GM19395 (cell line): ENCODE results near the gene PDX1.

Experiments
- ATAC-seq: cut with Tn5 transposase; IDR thresholded peaks from one replicate; pipeline ENCODE4 v1.9.1; 2021; ENCODE audit warnings: mild to moderate bottlenecking, moderate library complexity; ENCODE audit not compliant: unreplicated experiment

PDX1 gene

GRCh38 chr13:27919934-27920676 lies at the start of gene PDX1:
TSS of gene PDX1 (plus strand) at chr13:27920000. CDS start at chr13:27920139, 139 bp downstream.
- no peak for ATAC-seq

DNA sequence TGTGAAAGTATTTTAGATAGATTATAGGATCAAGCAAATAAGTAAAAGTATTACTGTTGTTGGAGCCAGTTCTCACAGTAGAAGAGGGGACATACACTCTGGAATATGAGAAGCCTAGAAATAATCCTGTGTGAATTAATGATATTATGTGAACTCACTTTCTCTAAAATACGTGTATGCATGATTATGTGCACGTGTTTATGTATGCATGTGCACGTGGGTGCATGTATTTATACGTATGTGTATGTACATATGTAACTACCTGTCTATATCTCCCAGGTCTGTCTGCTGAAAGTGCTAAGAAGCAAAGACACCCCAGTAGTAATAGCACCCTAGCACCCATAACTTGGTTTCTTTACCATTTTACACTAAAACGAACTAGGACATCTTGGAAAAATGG lies 41.5 kb upstream of the PDX1 start:
- ATAC-seq, result no peak

GRCh38 chr13:27889471-27889870 lies 30.3 kb upstream of the PDX1 start:
- no peak for ATAC-seq

DNA sequence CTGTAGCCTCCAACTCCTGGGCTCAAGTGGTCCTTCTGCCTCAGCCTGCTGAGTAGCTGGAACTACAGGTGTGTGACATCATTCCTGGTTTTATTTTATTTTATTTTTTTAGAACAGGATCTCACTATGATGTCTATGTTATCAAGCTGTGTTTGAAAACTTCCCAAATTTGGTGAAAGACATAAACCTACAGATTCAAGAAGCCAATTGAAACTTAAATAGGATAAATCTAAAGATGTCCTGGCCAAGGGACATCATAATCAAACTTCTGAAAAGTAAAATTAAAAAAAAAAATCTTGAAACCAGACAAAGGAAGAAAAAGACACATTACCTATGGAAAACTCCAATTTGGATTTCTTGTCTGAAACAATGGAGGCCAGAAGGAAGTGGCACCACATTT lies 23.1 kb upstream of the PDX1 start:
- ATAC-seq, result no peak

DNA sequence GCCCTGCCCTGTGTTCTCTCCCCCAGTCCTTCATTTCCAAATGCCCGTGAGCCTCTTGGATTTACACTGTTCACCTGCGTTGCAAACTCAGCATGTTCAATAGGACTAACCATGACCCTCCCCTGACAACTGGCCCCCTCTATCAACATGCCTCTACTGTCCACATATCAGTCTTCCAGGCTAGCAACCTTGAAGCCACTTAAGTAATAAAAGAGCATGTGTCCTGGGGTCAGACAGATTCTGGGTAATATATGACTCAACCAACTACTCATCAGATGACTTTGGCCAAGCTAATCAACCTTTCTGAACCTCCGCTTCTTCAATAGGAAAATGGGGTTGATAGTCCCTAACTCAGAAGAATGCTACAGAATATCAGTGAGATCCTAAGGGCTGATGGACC lies 15.1 kb upstream of the PDX1 start:
- no peak for ATAC-seq

GRCh38 chr13:27905650-27906049 lies 14.2 kb upstream of the PDX1 start:
- no peak for ATAC-seq

DNA sequence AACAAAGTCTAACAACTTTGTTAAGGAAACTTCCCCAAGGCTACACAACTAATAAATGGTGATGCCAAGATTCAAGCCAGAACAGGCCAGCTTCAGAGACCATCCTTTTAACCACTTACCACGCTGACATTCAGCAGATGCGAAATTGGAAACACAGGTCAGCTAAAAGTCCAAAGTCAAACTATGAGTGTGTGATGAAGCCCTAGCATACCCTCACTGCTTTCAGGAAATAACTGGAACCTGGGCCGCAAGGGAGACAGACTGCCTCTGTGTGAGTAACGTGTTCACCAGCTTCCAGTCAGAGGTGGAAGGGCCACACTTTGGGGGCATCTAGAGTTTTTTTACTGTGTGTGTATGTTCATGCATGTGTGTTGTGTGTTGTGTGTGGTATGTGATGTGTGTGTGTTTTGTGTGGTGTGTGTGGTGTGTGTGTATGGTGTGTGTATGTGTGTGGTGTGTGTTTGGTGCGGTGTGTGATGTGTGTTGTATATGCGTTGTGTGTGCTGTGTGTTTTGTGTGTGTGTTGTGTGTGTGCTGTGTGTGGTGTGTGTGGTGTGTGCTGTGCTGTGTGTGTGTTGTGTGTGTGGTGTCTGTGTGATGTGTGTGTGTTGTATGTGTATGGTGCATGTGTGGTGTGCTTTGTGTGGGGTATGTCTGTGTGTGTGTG lies 12.5 kb upstream of the PDX1 start:
- no peak for ATAC-seq

DNA sequence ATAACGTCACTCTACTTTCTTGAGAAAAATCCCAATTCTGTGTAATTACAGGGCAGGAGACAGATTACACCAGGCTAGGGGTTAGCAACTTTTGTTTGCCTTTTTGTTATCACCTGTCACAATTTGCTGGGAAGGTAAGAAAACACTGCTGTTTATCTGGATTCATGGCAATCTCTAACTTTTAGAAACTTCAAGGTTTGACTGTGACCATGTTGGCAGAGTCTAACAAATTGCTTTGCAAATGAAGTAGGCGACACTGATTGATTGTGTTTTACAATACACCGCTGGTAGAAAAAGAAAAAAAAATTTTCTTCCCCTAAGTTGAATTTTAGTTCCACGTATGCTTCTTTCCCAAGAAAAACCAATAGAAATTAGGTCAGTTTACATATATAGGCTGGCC lies 10.4 kb upstream of the PDX1 start:
- no peak for ATAC-seq

- ATAC-seq, result no peak
These were observed 8.3 kb upstream of the PDX1 start for GRCh38 chr13:27911521-27911920.

DNA sequence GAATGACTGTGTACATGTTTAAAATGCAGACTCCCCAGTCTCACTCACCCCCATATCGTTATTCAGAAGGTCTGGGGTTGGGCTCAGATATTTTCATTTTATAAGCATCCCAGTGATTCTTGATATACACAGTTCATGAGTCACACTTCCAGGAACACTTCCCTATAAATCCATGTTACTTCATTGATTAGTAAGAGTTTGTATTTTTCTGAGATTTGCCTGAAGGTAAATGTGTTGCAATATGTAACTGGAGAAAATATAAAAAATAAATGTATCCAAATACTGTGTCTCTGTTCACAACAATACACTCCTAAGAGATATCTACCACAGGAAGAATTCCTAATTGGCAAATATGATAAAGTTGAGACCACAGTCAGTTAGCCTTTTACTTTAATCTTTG lies 6.6 kb upstream of the PDX1 start:
- ATAC-seq, result no peak

GRCh38 chr13:27915301-27916207 lies 4.2 kb upstream of the PDX1 start:
- no peak for ATAC-seq

DNA sequence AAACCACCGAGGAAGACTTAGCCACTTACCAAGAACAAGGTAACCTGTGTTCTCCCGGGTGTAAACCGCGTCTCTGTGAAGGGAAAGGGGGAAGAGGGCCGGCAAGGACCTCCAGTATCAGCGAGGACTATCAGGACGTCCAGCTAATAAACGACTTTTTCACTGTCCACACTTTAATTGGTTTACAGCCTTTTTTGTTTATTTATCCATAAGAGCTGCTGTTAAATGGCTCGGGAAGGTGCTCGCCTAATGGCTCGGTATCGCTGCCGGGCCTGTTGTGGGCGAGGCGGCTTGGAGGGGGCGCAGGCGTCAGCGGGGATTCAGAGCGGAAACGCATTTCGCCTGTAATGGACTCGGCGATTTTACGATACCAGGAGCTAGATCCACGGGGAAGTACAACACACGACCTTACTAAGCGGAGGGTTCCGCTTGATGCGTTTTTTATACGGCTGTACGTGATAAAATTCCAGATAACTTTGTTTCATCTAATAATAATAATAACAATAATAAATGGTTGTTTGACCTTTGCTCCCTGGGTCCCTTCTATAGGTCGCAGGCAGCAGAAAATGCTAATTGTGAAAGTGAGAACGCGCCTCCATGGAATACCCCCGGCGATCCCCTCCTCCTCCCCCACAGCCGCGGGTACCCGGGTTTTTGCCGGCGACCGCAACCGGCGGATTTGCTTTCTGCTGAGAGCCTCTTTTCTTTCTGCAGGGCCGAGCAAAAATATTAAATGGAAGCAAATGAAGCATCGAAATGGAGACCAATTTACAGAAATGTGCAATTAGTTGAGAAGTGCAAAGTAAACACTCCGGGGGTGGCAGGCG lies 2.5 kb upstream of the PDX1 start:
- ATAC-seq, result no peak

DNA sequence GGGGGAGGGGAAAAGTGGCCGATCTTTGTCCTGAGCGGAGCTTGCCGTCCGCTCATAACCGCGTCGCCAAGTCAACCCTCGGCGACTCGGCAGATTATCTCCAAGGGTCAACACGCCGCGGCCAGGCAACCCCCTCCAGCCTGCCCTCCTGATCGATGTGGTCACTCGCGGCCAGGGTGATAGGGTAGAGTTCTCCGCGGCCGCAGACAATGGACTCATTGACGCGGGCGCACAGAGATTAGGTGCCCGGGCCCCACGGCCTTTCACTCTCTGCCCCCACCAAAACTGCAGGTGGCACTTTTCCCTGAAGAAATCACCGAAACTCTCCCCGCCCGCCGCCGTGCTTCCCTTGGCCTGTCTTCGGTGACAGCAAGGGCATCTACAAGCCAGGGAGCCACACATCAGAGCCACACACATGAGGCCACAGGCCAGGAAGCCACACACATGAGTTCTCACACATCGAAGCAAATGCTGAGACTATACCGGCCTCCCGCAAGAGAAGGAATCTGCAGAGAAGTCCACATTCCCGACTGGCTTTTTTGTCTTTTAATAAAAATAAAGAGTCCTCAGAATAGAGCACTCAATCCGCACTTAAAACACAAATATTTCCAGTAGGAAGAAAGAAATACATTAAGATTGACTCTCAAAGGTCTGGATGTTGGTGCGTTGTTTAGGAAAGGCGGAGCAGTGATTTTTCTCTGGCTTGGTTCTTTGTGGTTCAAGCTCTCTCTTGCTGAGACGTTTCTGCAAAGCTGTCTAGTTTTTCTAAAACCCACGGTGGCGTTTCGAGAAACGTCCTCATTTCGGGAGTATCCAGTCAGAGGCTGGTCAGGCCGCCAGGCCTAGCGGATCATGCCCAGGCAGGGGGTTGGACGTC lies 1.5 kb upstream of the PDX1 start:
- ATAC-seq, result no peak

DNA sequence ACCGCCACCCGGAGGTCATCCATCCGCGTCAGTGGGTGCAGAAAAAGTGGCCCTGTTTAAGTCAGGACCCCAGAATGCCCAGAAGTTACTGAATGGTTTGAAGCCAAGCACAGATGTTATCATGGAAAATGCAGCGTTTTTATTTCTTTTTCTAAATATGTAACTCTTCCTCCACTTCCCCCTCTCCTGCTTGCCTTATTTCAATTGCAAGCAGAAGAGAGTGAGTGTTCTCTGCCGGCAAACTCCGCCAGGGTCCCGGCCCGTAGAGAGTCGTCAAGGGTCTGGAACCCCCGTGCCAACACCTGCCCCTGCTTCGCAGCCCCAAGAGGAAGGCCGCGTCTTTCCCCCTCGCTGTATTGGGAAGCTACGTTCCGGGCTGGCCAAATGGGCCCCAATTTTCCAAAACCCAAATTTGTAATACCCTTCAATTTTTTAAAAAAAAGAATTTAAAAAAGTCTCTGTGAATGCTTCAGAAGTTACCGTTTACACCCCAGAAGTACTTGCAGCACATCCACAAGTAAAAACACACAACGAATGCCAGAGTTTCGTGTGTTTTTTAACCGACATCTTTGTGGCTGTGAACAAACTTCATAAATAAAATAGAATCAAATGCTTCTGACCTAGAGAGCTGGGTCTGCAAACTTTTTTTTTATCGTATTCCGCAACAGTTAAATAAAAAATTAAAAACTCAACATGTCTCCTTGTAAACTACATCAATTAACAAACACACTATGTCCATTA lies 712 bp upstream of the PDX1 start:
- ATAC-seq, result no peak

DNA sequence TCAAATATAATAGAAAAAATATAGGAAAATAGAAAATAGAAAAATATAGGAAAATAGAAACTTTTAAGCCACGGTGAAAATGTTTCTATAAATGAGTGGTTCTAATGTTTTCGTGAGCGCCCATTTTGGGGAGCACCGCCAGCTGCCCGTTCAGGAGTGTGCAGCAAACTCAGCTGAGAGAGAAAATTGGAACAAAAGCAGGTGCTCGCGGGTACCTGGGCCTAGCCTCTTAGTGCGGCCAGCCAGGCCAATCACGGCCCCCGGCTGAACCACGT lies 204 bp upstream of the PDX1 start:
- ATAC-seq, result no peak

- no peak for ATAC-seq
These were observed 1.0 kb downstream of the PDX1 start for GRCh38 chr13:27920677-27921420.

DNA sequence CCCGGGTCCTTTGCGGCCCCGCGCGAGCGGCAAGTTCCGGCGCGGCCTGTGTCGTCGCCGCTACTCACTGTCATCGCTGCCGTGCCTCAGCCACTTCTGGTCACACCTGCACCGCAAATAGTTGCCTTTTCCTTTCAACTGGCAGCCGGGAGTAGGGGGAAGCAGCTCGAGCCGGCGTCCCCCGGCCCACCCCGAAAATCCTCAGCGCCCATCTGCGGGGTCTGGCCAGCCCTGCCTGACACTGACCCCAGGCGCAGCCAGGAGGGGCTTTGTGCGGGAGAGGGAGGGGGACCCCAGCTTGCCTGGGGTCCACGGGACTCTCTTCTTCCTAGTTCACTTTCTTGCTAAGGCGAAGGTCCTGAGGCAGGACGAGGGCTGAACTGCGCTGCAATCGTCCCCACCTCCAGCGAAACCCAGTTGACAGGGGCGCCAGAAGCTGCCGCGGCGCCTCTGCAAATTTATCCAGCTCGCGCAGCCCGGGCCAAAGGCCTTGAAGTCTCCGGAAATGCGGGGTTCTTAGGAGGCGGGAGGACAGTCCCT lies 1.7 kb downstream of the PDX1 start:
- no peak for ATAC-seq
